H1 (cell line): ENCODE results near the gene ZBTB2. TPM values are rescaled to one million over a fixed set of nuclear protein-coding genes. Genes with fewer than 3 reads are reported as not detected.

ENCODE experiments used
- CTCF ChIA-PET: fragments of 300-600 bp; sonication (Branson Sonifier 250); formaldehyde crosslinking; loops from one replicate; lab custom pipeline; 2021; ENCODE audit not compliant: partially characterized antibody; lab: Charles Lee
- POLR2A ChIA-PET: fragments of 300-600 bp; sonication (Branson Sonifier 250); formaldehyde crosslinking; loops from one replicate; lab custom pipeline; 2021; ENCODE audit warnings: inconsistent platforms; ENCODE audit not compliant: partially characterized antibody; lab: Charles Lee
- DNase-seq, 2 experiments: peaks; one replicate each; pipeline versions ENCODE4 v3.0.0 to v3.0.0-alpha.2; 2010 to 2022; ENCODE audit warnings: low spot score in 2 of 2, low read depth in 1 of 2, mixed read lengths in 1 of 2
- FAIRE-seq: peaks from 2 replicates; lab custom pipeline; 2011; peaks lifted over from hg19 to GRCh38; lab: Jason Lieb, UNC
- H2AFZ ChIP-seq: 2 replicates; pipeline ENCODE4 v1.8.1; 2012; ENCODE audit warnings: low read length, inconsistent platforms
- H2AK5ac ChIP-seq: 2 replicates; pipeline ENCODE4 v1.6.1; 2013; ENCODE audit warnings: low read depth, low read length
- H2BK120ac ChIP-seq: replicated peaks from 2 replicates; pipeline ENCODE3; 2013; ENCODE audit warnings: low read depth, low read length, inconsistent platforms
- H2BK12ac ChIP-seq: 2 replicates; pipeline ENCODE4 v1.6.1; 2013; ENCODE audit warnings: low read depth, low read length
- H2BK15ac ChIP-seq: 2 replicates; pipeline ENCODE4 v1.6.1; 2013; ENCODE audit warnings: low read length
- H2BK20ac ChIP-seq: 2 replicates; pipeline ENCODE4 v1.6.1; 2013; ENCODE audit warnings: low read length
- H2BK5ac ChIP-seq: 2 replicates; pipeline ENCODE4 v1.6.1; 2013; ENCODE audit warnings: low read depth, low read length
- H3K14ac ChIP-seq: 2 replicates; pipeline ENCODE4 v1.6.1; 2013; ENCODE audit warnings: inconsistent platforms; ENCODE audit not compliant: insufficient read length
- H3K18ac ChIP-seq: 2 replicates; pipeline ENCODE4 v1.6.1; 2013; ENCODE audit warnings: low read length; ENCODE audit errors: extremely low read depth
- H3K23ac ChIP-seq: 2 replicates; pipeline ENCODE4 v1.6.1; 2013; ENCODE audit warnings: inconsistent platforms; ENCODE audit not compliant: insufficient read length
- H3K23me2 ChIP-seq: 2 replicates; pipeline ENCODE4 v1.6.1; 2013; ENCODE audit warnings: low read depth, low read length
- H3K27ac ChIP-seq: 2 replicates; pipeline ENCODE4 v1.6.1; 2011; ENCODE audit warnings: low read depth, low read length, inconsistent platforms
- H3K27me3 ChIP-seq, 4 experiments: replicated peaks in 1 of 4; 1 replicate in 1 of 4; 2 replicates in 3 of 4; pipeline versions ENCODE4 v1.6.1 to v1.8.1; 2011 to 2013; ENCODE audit warnings: low read length in 3 of 4, mild to moderate bottlenecking in 3 of 4, inconsistent platforms in 2 of 4, mixed read lengths in 2 of 4, moderate library complexity in 1 of 4; ENCODE audit not compliant: control insufficient read depth in 3 of 4, insufficient read depth in 3 of 4; ENCODE audit errors: extremely low read depth in 1 of 4
- H3K36me3 ChIP-seq, 4 experiments: 2 replicates each; pipeline versions ENCODE4 v1.6.1 to v1.8.1; 2011 to 2013; ENCODE audit warnings: mild to moderate bottlenecking in 4 of 4, low read length in 3 of 4, moderate library complexity in 2 of 4, control low read depth in 1 of 4, inconsistent platforms in 1 of 4; ENCODE audit not compliant: insufficient read depth in 4 of 4, control insufficient read depth in 2 of 4
- H3K4ac ChIP-seq: replicated peaks from 2 replicates; pipeline ENCODE3; 2013; ENCODE audit warnings: low read length, low read depth, mixed read lengths, inconsistent platforms; ENCODE audit not compliant: insufficient read length
- H3K4me1 ChIP-seq, 4 experiments: replicated peaks in 1 of 4; 1 replicate in 1 of 4; 2 replicates in 3 of 4; pipeline versions ENCODE4 v1.6.1 to v1.8.1; 2011 to 2013; ENCODE audit warnings: low read length in 3 of 4, inconsistent platforms in 2 of 4, mixed read lengths in 1 of 4; ENCODE audit not compliant: insufficient read depth in 4 of 4, control insufficient read depth in 3 of 4
- H3K4me2 ChIP-seq, 2 experiments: 2 replicates each; pipeline versions ENCODE4 v1.6.1 to v1.8.1; 2011 to 2013; ENCODE audit warnings: low read depth in 2 of 2, low read length in 2 of 2, control low read depth in 1 of 2, inconsistent platforms in 1 of 2, mild to moderate bottlenecking in 1 of 2; ENCODE audit not compliant: insufficient read depth in 1 of 2
- H3K4me3 ChIP-seq, 4 experiments: fragments of 200-600, 300-600 bp in 1 of 4; sonication (generic), shearing (Covaris generic), sonication (Bioruptor Twin) in 1 of 4; 2 replicates each; pipeline versions ENCODE4 v1.5.1 to v1.8.1; 2011 to 2016; ENCODE audit warnings: low read length in 4 of 4, low read depth in 3 of 4, control low read depth in 2 of 4, inconsistent platforms in 2 of 4, mild to moderate bottlenecking in 2 of 4, mixed read lengths in 1 of 4, moderate library complexity in 1 of 4; ENCODE audit not compliant: insufficient read depth in 2 of 4; ENCODE audit errors: extremely low read depth in 1 of 4
- H3K56ac ChIP-seq: replicated peaks from 2 replicates; pipeline ENCODE3; 2013; ENCODE audit warnings: low read depth, mild to moderate bottlenecking, mixed read lengths, low read length, inconsistent platforms; ENCODE audit not compliant: insufficient read length
- H3K79me1 ChIP-seq: 2 replicates; pipeline ENCODE4 v1.6.1; 2013; ENCODE audit warnings: low read depth, low read length, control low read depth
- H3K79me2 ChIP-seq, 2 experiments: 2 replicates each; pipeline versions ENCODE4 v1.6.1 to v1.8.1; 2012 to 2013; ENCODE audit warnings: low read length in 2 of 2, mild to moderate bottlenecking in 2 of 2, inconsistent platforms in 1 of 2; ENCODE audit not compliant: insufficient read depth in 2 of 2, control insufficient read depth in 1 of 2
- H3K9ac ChIP-seq, 4 experiments: replicated peaks in 1 of 4; 1 replicate in 1 of 4; 2 replicates in 3 of 4; pipeline versions ENCODE4 v1.6.1 to v1.8.1; 2011 to 2013; ENCODE audit warnings: low read depth in 3 of 4, low read length in 3 of 4, control low read depth in 2 of 4, mild to moderate bottlenecking in 2 of 4, moderate library complexity in 2 of 4, inconsistent platforms in 1 of 4; ENCODE audit errors: extremely low read depth in 1 of 4
- H3K9me3 ChIP-seq, 2 experiments: 2 replicates each; pipeline versions ENCODE4 v1.6.1 to v1.8.1; 2012 to 2013; ENCODE audit warnings: mild to moderate bottlenecking in 2 of 2, moderate library complexity in 2 of 2, control low read depth in 1 of 2, inconsistent platforms in 1 of 2, low read depth in 1 of 2, low read length in 1 of 2, mixed read lengths in 1 of 2; ENCODE audit not compliant: insufficient read depth in 2 of 2
- H4K20me1 ChIP-seq, 2 experiments: replicated peaks in 1 of 2; 2 replicates each; pipeline versions ENCODE3 to v1.8.1; 2011 to 2013; ENCODE audit warnings: inconsistent platforms in 2 of 2, low read length in 2 of 2, mild to moderate bottlenecking in 1 of 2; ENCODE audit not compliant: insufficient read depth in 2 of 2, control insufficient read depth in 1 of 2
- H4K5ac ChIP-seq: 2 replicates; pipeline ENCODE4 v1.6.1; 2013; ENCODE audit warnings: low read length, low read depth, mixed read lengths, inconsistent platforms; ENCODE audit not compliant: insufficient read length
- H4K8ac ChIP-seq: 2 replicates; pipeline ENCODE4 v1.8.0; 2013; ENCODE audit warnings: mild to moderate bottlenecking, moderate library complexity, low read length, inconsistent platforms; ENCODE audit not compliant: insufficient read depth; ENCODE audit errors: extremely low read depth
- H4K91ac ChIP-seq: replicated peaks from 2 replicates; pipeline ENCODE3; 2013; ENCODE audit warnings: low read length, mixed read lengths, inconsistent platforms; ENCODE audit not compliant: insufficient read length
- RAD21 ChIP-seq, 2 experiments: IDR thresholded peaks in 1 of 2; conservative IDR thresholded peaks in 1 of 2; 2 replicates each; pipeline ENCODE4 v1.6.1; 2011; ENCODE audit warnings: low read depth in 2 of 2, low read length in 2 of 2, improper control_type of control experiment in 1 of 2, inconsistent platforms in 1 of 2, mild to moderate bottlenecking in 1 of 2, moderate library complexity in 1 of 2
- ZNF274 ChIP-seq: IDR thresholded peaks from 2 replicates; pipeline ENCODE4 v1.7.0; 2012; ENCODE audit warnings: low read length, borderline replicate concordance; ENCODE audit errors: extremely low read depth
- WGBS, 2 experiments: shearing (Covaris generic) in 1 of 2; methylation state at CpG; one replicate each; pipeline versions ENCODE4 v1.1.6 to v1.1.7; 2013 to 2015; ENCODE audit warnings: low lambda C conversion rate in 2 of 2, mixed read lengths in 2 of 2, inconsistent platforms in 1 of 2, low coverage in 1 of 2, missing lambda C conversion rate in 1 of 2; ENCODE audit not compliant: insufficient replicate concordance in 2 of 2, insufficient coverage in 1 of 2, insufficient read length in 1 of 2; ENCODE audit errors: extremely low coverage in 1 of 2, missing lambda C conversion rate in 1 of 2; 5-methylcytosine and 5-hydroxymethylcytosine counted together
- polyA plus RNA-seq, 7 experiments: library from polyadenylated mRNA; depleted of rRNA in 3 of 7; stranded (reverse) in 5 of 7; unstranded in 2 of 7; fragments of >200 nt in 5 of 7; fragments of 200-250 nt in 2 of 7; gene quantifications; 1 replicate in 5 of 7; 2 replicates in 1 of 7; 4 replicates in 1 of 7; pipeline versions ENCODE4 v1.2.1 to v1.2.3, GENCODE V29; 2011 to 2013; ENCODE audit warnings: missing spikeins in 2 of 7, mixed read lengths in 2 of 7
- total RNA-seq: library from RNA; stranded (reverse); fragmentation: NEBNext Ultra II Directional; extraction: Animal tissue kit (Norgen Biotek cat#: 25700); gene quantifications from 2 replicates; pipeline ENCODE4 v1.2.1, GENCODE V29; 2021

The ZBTB2 gene
- total and polyA plus RNA-seq, 2 of the 8 experiments (the other 6 are each of a cell fraction or from before 2014, with no cell fraction given): 16.1 to 23.7 TPM

DNA sequence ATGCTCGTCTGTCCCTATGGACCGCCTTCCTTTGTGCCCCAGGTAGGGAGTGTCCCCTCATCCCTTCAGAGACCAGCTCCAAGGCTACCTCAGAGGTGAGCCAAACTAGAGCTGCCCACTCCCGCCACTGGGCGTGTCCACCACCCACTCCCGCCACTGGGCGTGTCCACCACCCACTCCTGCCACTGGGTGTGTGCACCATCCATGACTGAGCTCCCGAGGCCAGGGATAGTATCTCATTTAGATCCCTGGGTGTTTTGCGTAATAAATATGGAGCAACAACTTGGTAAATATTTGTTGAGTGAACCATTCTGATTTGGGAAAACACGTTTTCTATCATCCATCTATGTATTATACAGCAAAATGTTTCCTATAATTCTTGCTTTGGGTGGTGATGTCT is 68.8 kb downstream of the ZBTB2 start:
- FAIRE-seq: no peak
- H3K9ac ChIP-seq: no peak overlapping the region
- 83% methylated on average over 9 of the region's 9 CpGs; no CpG with 5 or more reads in 1 of the 2 experiments for WGBS, 2 experiments
- no peak for TF ChIP-seq ZNF274
- TF ChIP-seq RAD21 (IDR thresholded peaks at IDR 0.05 in 1 of 2, conservative IDR thresholded peaks at IDR 0.05 in 1 of 2; ENCODE audit: low read depth in 2 of 2, low read length in 2 of 2): no peak

More for the DNA sequence above, 68.8 kb downstream of the ZBTB2 start:
- no peak overlapping the region for H2BK20ac ChIP-seq
- H2AFZ ChIP-seq: no peak overlapping the region
- POLR2A ChIA-PET: interaction anchor here (2.2 kb wide), 1 partner anchor 82 kb away, joined by 8 read pairs; the partner anchor contains the start of gene AKAP12
- H3K4ac ChIP-seq: no peak overlapping the region
- CTCF ChIA-PET: interaction anchor here (1.2 to 8.7 kb wide), 7 partner anchors 12 to 305 kb away, joined by 3 to 133 read pairs (median 6); partner anchors contain the start of gene AKAP12
- H3K4me2 ChIP-seq: no peak overlapping the region
- H3K14ac ChIP-seq: no peak overlapping the region
- no peak overlapping the region for H3K56ac ChIP-seq
- no peak overlapping the region for H3K18ac ChIP-seq
- H4K8ac ChIP-seq: no peak overlapping the region
- H4K91ac ChIP-seq: no peak overlapping the region
- H4K5ac ChIP-seq: no peak overlapping the region
- H3K36me3 ChIP-seq: no peaks in the 10 kb centered on the region
- H2BK12ac ChIP-seq: no peak overlapping the region
- no peak overlapping the region for H3K27ac ChIP-seq
- peaks cover 0 to 6% (median 1%) of the 10 kb centered on the region in 4 experiments; a peak in 2 of 7 replicates for H3K27me3 ChIP-seq
- no peak overlapping the region for H2BK5ac ChIP-seq
- DNase-seq: no peak
- H3K23me2 ChIP-seq: no peaks in the 10 kb centered on the region; the same call in 1 of the 2 replicates
- H2BK120ac ChIP-seq: no peak overlapping the region
- H3K9me3 ChIP-seq: no peaks in the 10 kb centered on the region
- no peak overlapping the region for H2AK5ac ChIP-seq
- no peaks in the 10 kb centered on the region; a peak in 1 of 4 replicates for H3K79me2 ChIP-seq
- H3K4me3 ChIP-seq: no peak overlapping the region
- no peaks in the 10 kb centered on the region; the same call in 1 of the 2 replicates for H3K79me1 ChIP-seq
- H4K20me1 ChIP-seq: peaks cover 0 to 1% of the 10 kb centered on the region in 2 experiments
- H2BK15ac ChIP-seq: no peak overlapping the region
- H3K4me1 ChIP-seq: peaks cover 0 to 3% (median 0%) of the 10 kb centered on the region in 4 experiments; a peak in 3 of 7 replicates
- no peak overlapping the region for H3K23ac ChIP-seq
